Measurements from ENCODE around the gene UVRAG.
"Not testable (repeated sequence)": the region's sequence is repeated elsewhere in the genome, so short reads cannot be mapped to it uniquely, and the experiment has no call there.

Gene UVRAG

DNA sequence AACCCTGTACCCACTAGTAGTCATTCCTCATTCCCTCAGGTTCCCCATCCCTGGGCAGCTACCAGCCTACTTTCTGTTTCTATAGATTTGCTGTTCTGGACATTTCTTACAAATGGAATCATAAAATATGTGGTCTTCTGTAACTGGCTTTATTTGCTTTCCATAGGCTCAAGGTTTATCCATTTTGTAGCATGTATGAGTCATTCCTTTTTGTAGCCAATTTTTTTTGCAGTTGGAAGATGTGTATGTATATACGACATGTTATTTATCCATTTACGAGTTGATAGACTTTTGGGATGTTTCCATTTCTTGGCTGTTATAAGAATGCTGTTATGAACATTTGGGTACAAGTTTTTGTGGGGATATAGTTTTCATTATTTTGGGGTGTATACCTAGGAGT, 260.7 kb downstream of the UVRAG start:
- no peak for DNase-seq (ENCODE audit: low read depth)

DNA sequence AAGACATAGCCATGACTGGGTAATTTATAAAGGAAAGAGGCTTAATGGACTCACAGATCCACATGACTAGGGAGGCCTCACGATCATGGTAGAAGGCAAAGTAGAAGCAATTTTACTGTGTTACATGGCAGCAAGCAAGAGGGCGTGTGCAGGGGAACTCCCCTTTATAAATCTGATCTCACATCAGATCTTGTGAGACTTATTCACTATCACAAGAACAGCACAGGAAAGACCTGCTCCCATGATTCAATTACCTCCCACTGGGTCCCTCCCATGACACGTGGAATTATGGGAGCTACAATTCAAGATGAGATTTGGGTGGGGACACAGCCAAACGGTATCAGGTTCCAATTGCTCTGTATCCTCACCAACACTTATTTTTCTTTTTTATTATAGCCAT, 261.2 kb downstream of the UVRAG start:
- not testable (repeated sequence) for DNase-seq (ENCODE audit: low read depth)

DNA sequence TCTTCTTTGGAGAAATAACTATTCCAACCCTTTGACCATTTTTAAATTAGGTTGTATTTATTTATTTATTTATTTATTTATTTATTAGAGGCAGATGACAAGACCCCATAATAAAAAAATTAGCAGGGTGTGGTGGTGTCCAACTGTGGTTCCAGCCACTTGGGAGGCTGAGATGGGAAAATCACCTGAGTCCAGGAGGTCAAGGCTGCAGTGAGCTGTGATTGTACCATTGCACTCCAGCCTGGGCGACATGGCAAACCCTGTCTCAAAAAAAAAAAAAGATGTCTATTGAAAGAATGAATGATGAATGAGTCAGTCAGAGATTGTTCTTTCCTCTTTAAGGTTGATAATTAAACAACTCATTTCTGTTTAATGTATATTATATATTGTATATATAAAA, 261.7 kb downstream of the UVRAG start:
- DNase-seq (ENCODE audit: low read depth) = no peak

DNA sequence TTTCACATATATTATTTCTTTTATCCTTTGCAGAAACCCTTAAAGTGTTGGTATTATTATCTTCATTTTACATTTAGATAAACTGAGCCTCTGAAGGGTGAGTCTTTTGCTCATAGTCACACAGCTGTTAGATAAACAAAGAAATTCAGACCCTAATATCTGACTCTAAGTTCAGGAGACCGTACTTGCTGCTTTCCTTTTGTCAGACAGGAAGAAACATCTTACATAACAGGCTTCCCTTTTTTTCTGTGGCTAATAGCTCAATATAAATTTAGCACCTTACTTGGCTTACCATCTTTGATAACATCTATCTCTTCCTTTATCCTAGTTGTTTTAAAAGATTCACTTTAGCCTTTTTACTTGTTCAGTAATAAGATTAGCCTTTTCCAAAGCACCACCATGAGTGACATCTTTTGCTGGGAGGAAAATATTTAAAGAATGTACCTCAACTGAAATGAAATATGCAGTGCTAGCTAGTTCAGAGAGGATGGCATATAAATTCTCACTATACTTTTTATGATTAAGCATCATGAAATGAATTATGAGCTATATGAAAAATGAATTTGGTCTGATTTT, 262.7 kb downstream of the UVRAG start:
- DNase-seq (ENCODE audit: low read depth) = no peak

DNA sequence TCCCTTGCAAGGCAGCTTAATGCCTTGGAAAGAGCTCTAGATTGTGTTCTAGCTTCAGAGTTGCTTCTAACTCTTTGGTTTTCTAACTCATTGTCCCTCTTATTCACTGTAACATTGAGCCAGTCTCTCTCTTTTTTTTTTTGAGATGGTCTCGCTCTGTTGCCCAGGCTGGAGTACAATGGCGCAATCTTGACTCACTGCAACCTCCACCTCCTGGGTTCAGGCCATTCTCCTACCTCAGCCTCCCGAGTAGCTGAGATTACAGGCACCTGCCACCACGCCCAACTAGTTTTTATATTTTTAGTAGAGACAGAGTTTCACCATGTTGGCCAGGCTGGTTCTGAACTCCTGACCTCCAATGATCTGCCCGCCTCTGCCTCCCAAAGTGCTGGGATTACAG, 266.1 kb downstream of the UVRAG start:
- DNase-seq (ENCODE audit: low read depth) = not testable (repeated sequence)

DNA sequence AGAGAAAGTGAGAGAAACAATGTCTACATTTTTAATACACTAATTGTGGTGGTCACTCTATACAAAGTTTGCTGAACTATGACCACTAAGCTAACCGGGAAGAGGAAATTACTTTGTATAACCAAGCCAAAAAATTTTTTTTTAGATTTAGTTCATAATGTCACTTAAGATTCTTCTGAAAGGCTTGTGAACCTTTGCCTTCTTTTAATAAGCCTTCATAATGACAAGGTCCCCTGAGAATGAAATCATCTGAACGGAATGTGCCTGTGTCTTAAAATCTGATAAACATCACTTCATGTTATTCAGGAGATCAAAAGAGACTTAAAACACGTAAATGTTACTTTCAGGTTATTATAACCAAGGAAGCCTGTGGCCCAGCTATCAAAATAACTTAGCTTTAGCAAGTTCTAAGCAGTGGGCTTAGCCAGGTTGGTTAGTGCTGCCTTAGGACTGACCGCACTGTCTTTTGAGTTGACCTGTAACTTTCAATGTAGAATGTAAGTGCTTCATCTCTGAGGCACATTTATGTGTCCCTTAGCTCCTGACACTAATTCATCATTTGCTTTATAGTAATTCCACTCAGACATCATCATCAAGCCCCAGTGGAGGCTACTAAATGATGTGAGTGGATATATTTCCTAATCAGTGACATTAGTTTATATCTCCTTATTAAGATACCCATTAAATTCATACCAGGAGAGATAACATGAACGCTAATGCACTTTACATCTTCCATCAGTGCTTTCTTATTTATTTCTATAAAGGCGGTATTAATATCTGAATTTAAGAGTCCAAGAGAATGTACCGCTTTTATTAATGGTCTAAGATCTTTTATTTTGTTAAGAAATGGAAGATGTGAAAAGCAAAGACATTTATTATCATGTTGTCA, 268.8 kb downstream of the UVRAG start:
- DNase-seq (ENCODE audit: low read depth) = no peak

DNA sequence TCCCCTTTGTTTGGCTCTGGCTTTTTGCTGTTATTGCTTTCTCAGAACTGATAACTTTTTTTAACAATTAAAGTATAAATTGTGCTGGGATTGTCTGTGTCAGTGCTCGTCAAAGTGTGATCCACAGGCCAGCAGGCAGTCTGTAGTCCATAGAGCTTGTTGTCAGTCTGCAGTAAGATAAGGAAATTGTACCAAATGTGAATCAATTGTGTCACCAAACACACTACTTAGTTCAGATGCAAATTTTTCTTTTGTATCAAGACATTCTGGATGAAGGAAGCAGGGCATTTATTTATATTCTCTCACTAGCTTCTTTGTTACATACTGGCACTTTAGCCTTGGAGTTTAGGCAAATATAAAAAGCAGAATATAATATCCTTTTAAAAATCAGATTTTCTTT, 270.3 kb downstream of the UVRAG start:
- no peak for DNase-seq (ENCODE audit: low read depth)

DNA sequence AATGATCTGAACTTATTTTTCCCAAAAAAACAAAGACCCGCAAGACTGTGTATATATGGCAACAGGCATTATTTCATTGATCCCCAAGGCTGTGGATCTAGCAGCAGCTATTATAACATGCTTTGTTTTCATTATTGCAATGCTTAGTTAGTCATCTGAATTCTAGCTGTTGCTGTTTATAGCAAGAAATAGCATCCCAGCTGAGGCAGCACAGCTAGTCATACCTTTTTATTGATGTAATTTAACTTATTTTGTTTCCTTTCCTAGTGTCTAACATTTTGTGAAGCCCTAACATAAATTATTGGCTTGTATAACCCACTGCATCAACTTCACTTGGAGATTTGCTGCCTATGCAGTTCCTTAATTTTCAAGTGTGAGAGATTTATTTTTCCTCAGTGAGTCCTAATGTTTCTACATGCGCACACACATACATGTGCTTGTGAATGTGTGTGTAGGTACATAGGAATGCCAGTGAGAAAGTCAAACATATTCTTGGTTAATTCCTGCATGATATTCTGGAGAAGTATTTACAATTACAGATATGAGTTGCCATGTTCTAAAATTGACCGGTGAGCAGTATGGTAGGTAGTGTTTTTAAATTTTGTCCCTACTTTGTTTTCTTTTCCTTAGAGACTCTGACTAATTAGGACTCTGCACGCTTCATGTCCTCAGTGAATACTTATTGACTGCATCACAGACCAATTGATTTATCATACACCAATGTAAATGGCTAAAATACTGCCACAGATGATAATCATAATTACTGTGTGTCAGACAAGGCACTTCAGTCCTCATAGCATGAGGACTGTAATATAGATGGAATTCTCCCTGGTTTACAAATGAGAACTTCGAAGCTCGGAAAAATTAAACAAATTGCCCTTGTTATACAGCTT, 272.0 kb downstream of the UVRAG start:
- no peak for DNase-seq (ENCODE audit: low read depth)

DNA sequence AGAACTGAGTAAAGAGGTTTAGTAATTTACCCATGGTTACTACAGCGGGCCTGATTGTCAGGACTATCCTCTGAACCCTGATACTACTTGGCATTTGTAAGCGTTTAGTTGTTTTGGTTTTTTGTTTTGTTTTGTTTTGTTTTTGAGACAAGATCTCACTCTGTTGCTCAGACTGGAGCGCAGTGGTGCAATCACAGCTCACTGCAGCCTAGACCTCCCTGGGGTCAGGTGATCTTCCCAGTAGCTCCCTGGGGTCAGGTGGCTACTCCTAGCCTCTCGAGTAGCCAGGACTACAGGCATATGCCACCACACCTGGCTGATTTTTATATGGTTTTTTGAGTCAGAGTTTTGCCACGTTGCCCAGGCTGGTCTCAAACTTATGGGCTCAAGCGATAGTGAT, 272.7 kb downstream of the UVRAG start:
- no peak for DNase-seq (ENCODE audit: low read depth)

DNA sequence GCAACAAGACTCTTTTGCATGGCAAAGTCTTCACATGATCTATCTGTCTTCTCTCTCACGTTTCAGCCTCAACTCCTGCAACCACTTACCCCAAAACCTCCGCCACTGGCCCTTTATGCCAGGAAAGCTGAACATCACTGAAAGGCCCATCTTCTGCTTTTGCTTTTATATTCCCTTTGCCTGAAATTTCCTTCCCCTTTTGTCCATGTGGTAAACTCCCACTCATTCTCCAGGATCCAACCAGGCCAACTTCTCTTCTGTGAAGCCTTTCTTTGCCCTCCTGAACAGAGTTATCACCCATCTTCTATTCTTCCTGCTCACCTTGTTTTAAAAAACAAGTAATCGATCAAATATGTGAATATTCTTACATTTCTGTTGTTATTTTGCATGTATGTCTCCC, 273.5 kb downstream of the UVRAG start:
- DNase-seq (ENCODE audit: low read depth) = no peak

DNA sequence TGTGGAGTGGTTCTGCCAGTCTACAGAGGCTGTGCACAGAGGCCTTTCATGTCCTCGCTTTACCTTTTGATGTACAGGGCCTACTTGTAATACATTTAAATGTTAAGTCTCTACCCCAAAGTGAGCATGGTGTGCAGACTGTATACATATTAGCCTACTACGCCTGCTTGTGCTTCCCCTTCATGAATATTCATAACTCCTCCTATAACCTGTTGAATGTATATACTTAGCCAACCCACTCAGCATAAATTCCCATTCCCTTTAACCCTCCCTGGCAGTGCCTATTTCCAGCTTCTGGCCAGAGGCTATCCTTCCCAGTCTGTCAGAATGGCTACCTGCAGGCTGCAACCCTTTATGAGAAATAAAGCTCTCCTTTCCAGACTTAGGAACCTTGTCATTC, 275.2 kb downstream of the UVRAG start:
- DNase-seq (ENCODE audit: low read depth) = no peak

DNA sequence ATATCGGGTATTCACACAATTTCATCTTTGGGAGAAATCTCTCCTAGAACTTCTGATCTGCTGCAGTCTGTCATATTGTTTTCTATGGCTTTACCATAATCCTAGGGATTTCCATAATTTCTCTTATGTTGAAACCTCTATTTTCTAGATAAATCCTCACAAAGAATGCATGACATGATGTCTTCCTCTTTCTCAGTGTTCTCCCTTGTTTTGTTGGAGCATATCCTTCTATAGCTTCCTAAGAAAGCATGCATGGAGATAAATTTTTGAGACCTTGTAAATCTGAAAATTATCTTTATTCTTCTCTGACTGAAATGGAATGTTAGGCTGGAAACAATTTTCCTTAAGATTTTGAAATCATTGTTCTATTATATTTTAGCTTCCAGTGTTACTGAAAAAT, 275.8 kb downstream of the UVRAG start:
- DNase-seq (ENCODE audit: low read depth) = no peak

DNA sequence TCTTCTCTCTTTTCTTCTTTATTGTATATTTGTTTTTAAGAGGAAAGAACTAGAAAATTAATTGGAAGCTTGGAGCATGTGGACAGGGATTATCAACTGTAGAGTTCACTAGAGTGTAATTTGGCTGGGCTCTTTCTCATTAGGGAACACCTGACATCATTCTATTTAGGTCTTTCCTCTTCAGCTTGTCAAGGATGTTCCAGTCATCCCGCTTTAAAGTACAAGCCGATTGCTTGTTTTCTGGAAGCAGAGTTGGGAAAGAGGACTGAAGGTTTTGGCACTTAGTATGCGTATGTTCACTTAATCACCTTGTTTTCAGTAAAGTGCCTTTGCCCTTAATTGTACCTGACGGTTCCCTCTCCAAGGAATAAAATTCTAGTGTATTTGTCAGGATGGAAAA, 279.7 kb downstream of the UVRAG start:
- no peak for DNase-seq (ENCODE audit: low read depth)

DNA sequence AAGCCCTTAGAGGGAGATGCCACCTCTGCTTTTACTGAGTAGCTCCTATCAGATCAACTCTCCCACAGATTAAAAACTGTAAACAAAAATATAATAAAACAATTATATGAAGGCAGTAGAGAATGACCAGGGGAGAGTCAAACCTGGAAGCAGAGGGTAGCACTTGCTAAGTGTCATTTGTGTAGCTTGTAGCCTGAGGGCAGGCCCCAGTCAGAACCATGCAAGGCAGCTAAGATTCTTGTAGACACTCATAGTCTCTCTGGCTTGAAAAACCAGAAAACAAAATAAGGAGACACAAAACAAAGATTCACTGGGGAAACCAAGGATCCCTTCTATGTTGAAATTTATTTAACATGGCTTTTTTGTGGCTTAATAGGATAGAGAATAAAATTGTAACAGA, 280.9 kb downstream of the UVRAG start:
- DNase-seq (ENCODE audit: low read depth) = no peak

DNA sequence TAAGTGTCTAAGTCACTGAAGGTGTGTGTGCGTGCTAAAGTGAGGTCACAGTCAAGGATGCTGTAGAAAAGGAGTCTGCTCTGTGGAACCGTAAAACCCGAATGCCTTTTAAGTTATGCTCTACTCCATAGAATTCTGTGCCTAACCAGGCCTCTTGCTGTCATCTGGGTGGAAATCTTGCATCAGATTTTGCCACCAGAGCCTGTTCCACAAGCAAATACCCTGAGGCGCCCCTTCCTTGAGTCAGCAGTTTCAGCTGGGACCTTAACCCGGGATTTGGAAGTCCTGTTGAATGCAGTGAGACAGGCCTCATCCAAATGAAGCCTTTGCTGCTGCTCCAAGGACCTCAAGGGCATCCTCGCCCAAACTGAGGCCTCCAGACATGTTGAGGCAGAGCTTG, 281.5 kb downstream of the UVRAG start:
- DNase-seq (ENCODE audit: low read depth) = no peak

DNA sequence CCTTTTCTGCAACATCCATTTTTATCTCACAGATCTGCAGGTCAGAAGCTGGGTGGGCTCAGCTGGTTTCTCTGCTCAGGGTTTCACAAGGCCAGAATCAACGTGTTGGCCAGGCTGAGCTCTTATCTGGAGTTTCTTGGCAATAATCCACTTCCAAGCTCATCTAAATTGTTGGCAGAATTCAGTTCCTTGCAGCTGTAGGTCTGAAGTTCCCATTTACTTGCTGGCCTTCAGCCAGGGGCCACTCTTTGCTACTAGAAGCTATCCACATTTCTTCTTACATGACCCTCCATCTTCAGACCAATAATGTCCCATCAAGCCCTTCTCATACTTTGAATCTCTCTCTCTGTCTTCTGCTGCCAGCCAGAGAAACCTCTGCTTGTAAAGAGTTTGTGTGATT, 287.8 kb downstream of the UVRAG start:
- DNase-seq (ENCODE audit: low read depth) = no peak

DNA sequence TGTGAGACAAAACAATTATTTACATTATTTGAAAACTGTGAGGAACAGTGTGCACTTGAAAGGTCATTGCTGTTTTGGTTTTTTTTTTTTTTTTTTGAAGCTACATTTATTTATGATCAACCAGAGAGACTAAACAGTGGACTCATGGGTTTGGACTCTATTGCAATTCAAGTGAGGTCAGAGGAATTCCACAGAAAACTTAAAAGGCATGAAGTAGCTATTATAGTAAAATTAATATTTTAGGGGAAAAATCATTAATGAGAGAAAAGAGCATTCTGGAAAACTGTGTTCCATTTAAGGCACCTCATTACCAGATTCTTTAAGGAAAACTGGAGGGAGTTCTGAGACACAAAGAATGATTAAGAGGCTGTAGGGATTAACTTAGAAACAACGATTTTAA, 288.4 kb downstream of the UVRAG start:
- no peak for DNase-seq (ENCODE audit: low read depth)

DNA sequence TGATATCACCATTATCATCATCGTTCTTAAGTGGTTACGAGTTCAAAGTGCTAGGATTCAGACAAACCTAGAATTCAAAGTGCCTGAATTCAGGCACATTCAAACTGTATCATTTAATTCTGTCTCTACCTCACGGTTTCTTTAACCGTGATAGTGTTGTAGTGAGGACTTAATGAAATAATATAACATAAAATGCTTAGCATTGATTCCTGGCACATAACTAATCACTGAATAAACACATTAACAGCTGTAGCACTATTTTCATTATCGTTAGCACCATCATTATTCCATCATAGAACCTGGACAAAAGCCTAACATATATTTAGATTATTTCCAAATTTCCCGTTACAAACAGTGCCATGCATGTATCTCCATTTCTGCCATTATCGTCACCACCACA, 289.3 kb downstream of the UVRAG start:
- DNase-seq (ENCODE audit: low read depth) = no peak

DNA sequence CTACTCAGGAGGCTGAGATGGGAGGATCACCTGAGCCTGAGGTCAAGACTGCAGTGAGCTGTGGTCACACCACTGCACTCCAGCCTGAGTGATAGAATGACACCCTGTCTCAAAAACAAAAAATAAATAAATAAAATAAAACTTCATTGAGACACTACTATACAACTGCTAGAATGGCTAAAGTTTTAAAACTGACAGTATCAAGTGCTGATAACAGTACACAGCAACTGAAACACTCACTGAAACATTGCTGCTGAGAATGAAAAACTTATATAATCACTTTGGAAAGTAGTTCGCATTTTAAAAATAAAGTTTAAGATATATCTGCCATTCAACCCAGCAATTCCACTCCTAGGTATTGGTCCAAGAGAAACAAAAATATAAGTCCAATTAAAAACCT, 290.6 kb downstream of the UVRAG start:
- DNase-seq (ENCODE audit: low read depth) = no peak

DNA sequence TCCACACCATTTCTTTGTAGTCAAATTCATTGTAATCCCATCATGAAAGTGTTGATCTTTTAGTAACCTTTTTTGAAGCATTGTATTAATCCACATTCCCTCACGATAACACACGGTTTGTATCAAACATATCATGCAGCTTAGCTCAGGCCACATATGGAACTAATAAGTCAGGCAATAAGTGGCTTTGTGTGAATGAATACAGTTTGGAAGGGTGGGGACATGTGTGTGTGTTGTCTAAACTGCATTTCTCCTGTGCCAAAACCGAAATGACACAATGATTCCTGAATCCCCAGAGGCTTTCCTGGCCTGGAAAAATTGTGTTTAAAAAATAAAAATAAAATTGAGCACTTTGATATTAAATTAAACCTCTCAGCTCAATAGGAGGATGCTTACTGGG, 293.0 kb downstream of the UVRAG start:
- no peak for DNase-seq (ENCODE audit: low read depth)

DNA sequence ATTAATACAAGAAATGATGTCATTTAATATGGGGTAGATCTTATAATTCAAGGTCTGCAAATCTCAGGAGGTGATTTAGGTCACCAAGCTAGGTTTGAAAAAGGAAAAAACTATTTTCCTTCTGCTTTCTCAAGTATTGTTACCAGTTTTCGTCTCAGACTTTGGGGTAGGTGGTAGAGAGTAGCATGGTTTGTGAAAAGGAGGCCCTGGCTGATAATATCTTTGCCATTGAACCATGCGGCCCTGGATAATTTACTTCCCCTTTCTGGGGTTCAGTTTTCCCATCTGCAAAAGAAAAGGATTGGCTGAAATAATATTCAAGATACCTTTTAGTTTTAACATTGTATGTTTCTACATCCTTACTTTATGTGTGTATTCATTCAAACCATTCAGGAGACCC, 299.2 kb downstream of the UVRAG start:
- DNase-seq (ENCODE audit: low read depth) = no peak

DNA sequence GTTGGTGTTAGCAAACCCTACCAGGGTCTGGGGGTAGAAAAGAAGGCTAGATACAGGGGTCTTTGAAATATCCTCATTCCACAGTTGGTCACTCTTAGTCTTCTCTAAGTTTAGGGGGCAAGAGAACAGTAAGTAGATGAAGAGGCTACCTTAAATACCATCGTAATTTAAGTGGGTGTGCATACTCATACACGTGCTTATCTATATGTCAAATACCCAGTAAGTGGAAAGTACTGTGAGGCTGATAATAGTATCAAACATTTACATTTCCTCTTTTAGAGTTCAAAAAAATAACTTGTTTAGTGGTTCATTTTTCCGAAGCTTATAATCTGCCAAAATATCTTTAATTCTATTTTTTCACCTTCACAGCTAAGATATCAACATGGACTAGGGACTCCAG, 300.5 kb downstream of the UVRAG start:
- no peak for DNase-seq (ENCODE audit: low read depth)

DNA sequence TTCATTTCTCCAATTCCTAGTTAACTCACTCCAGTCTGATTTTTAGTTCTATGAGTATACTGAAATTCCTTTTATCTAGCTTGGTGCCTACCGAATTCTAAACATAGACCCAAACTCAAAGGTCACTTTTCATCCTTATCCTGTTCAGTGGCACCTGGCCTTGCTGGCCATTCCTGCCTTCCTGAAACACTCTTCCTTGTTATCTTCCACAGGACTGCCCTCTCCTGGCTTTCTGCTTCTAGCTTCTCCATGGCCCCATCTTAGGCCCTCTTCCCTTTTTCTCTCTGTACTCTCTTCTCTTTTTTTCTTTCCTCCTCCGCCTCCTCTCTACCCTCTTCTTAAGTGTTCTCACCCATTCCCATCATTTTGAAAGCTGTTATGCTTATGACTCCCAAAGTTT, 304.0 kb downstream of the UVRAG start:
- DNase-seq (ENCODE audit: low read depth) = no peak

Data from stimulated activated CD8-positive, alpha-beta memory T cell treated with anti-CD3 and anti-CD28 coated beads, Interleukin-4, amount 100 ng/mL, for 24 hours (primary cell).